Prostate gland (tissue), 2 donors: Measurements from ENCODE around the gene YTHDF1. TPM values are rescaled to one million over a fixed set of nuclear protein-coding genes. Genes with fewer than 3 reads are reported as not detected.
"Not testable (repeated sequence)": the region's sequence is repeated elsewhere in the genome, so short reads cannot be mapped to it uniquely, and the experiment has no call there.

Experiments
- DNase-seq: peaks from one replicate; pipeline ENCODE4 v3.0.0-alpha.2; 2019; ENCODE audit warnings: low spot score
- H3K27ac ChIP-seq, 2 donors: fragments of 200-600 bp; sonication (generic); 2 replicates each; pipeline ENCODE4 v1.5.1; 2017 to 2019
- H3K27me3 ChIP-seq: fragments of 200-600 bp; sonication (generic); replicated peaks from 2 replicates; pipeline ENCODE4 v1.5.1; 2019; ENCODE audit not compliant: insufficient read depth
- H3K36me3 ChIP-seq, 2 donors: fragments of 200-600 bp; sonication (generic); 1 replicate in 1 of 2; 2 replicates in 1 of 2; pipeline versions ENCODE4 v1.5.1 to v1.8.1; 2017 to 2019
- H3K4me1 ChIP-seq: fragments of 200-600 bp; sonication (generic); replicated peaks from 2 replicates; pipeline ENCODE4 v1.5.1; 2019
- H3K4me3 ChIP-seq, 2 donors: fragments of 200-600 bp; sonication (generic); 2 replicates each; pipeline ENCODE4 v1.5.1; 2017 to 2019
- H3K9me3 ChIP-seq: fragments of 200-600 bp; sonication (generic); 2 replicates; pipeline ENCODE4 v1.5.1; 2017
- POLR2A ChIP-seq: fragments of 450-650 bp; IDR thresholded peaks from one replicate; pipeline ENCODE4 v1.6.1; 2016; ENCODE audit warnings: antibody characterized with exemption, mild to moderate bottlenecking
- POLR2AphosphoS5 ChIP-seq: sonication (generic); formaldehyde crosslinking; IDR thresholded peaks from one replicate; pipeline ENCODE4 v1.6.1; 2017; ENCODE audit warnings: antibody characterized with exemption
- WGBS: methylation state at CpG from one replicate; pipeline ENCODE4 v1.1.5; 2018; 5-methylcytosine and 5-hydroxymethylcytosine counted together
- intact Hi-C: fragments of 100-400 bp; cut with DNase I; formaldehyde crosslinking; loops from one replicate; pipeline ENCODE4 v1.14.2; 2022
- total RNA-seq, 2 donors: library from RNA; depleted of rRNA; stranded (reverse); fragments of >200 nt; gene quantifications; one replicate each; pipeline ENCODE4 v1.1.0, GENCODE V29; 2016
- TF ChIP-seq, protein P1 (sequence below), 4 experiments: fragments of 200-600 bp in 2 of 4; fragments of 450-650 bp in 2 of 4; sonication (generic) in 2 of 4; IDR thresholded peaks; 1 replicate in 3 of 4; 2 replicates in 1 of 4; pipeline ENCODE4 v1.5.1; 2016 to 2019; ENCODE audit warnings: antibody characterized with exemption in 4 of 4, mild to moderate bottlenecking in 2 of 4, moderate library complexity in 2 of 4

Gene YTHDF1
- total RNA-seq, 2 donors from 2014 or later: 28.8 to 46.0 TPM

- intact Hi-C loops: no loop called here
- Histone ChIP-seq H3K4me1 (no peaks in the 10 kb centered on the region), H3K4me3 (no peak overlapping the region), H3K27me3 (peaks cover 31% of the 10 kb centered on the region), H3K36me3 (no peaks in the 10 kb centered on the region), H3K9me3 (no peaks in the 10 kb centered on the region), H3K27ac (no peak overlapping the region)
- WGBS: 72% methylated on average over 8 of the region's 8 CpGs
- no peak for DNase-seq
- TF ChIP-seq, protein P1, sequence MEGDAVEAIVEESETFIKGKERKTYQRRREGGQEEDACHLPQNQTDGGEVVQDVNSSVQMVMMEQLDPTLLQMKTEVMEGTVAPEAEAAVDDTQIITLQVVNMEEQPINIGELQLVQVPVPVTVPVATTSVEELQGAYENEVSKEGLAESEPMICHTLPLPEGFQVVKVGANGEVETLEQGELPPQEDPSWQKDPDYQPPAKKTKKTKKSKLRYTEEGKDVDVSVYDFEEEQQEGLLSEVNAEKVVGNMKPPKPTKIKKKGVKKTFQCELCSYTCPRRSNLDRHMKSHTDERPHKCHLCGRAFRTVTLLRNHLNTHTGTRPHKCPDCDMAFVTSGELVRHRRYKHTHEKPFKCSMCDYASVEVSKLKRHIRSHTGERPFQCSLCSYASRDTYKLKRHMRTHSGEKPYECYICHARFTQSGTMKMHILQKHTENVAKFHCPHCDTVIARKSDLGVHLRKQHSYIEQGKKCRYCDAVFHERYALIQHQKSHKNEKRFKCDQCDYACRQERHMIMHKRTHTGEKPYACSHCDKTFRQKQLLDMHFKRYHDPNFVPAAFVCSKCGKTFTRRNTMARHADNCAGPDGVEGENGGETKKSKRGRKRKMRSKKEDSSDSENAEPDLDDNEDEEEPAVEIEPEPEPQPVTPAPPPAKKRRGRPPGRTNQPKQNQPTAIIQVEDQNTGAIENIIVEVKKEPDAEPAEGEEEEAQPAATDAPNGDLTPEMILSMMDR (IDR thresholded peaks at IDR 0.05): no peak
- TF ChIP-seq POLR2A (no peak), POLR2AphosphoS5 (no peak)
Measured at GRCh38 chr20:63252284-63252711, 36.4 kb upstream of the YTHDF1 start.

GRCh38 chr20:63251350-63251749 is 35.4 kb upstream of the YTHDF1 start:
- H3K36me3 ChIP-seq, intact Hi-C loops, H3K9me3 ChIP-seq, H3K4me1 ChIP-seq, DNase-seq, H3K4me3 ChIP-seq, H3K27ac ChIP-seq: not testable (repeated sequence)
- WGBS: 63% methylated on average over 14 of the region's 14 CpGs
- H3K27me3 ChIP-seq: peaks cover 32% of the 10 kb centered on the region

- DNase-seq: no peak
- Histone ChIP-seq H3K27me3 (peaks cover 28% of the 10 kb centered on the region), H3K4me1 (no peaks in the 10 kb centered on the region)
Measured at GRCh38 chr20:63249891-63250290, 34.0 kb upstream of the YTHDF1 start.

GRCh38 chr20:63248835-63249591 is 33.1 kb upstream of the YTHDF1 start:
- no peak for DNase-seq
- Histone ChIP-seq H3K4me1 (no peaks in the 10 kb centered on the region), H3K36me3 (no peaks in the 10 kb centered on the region), H3K27me3 (peaks cover 21% of the 10 kb centered on the region), H3K9me3 (no peaks in the 10 kb centered on the region), H3K27ac (no peak overlapping the region), H3K4me3 (no peak overlapping the region)
- 64% methylated on average over 25 of the region's 25 CpGs for WGBS
- TF ChIP-seq POLR2A (no peak), POLR2AphosphoS5 (no peak)
- TF ChIP-seq, protein P1 (IDR thresholded peaks at IDR 0.05): no peak
- intact Hi-C loops: no loop called here

More at GRCh38 chr20:63249891-63250290, 34.0 kb upstream of the YTHDF1 start:
- Histone ChIP-seq H3K27ac (no peak overlapping the region), H3K9me3 (no peaks in the 10 kb centered on the region), H3K4me3 (no peak overlapping the region), H3K36me3 (no peaks in the 10 kb centered on the region)
- intact Hi-C loops: no loop called here
- TF ChIP-seq POLR2A (no peak), POLR2AphosphoS5 (no peak)
- TF ChIP-seq, protein P1 (IDR thresholded peaks at IDR 0.05): no peak
- 90% methylated on average over 15 of the region's 15 CpGs for WGBS

- no peak for DNase-seq
- intact Hi-C loops: no loop called here
- H3K9me3 ChIP-seq: no peaks in the 10 kb centered on the region
- H3K27me3 ChIP-seq: peaks cover 15% of the 10 kb centered on the region
- no peaks in the 10 kb centered on the region for H3K4me1 ChIP-seq
- no peak overlapping the region for H3K4me3 ChIP-seq
- TF ChIP-seq, protein P1 (IDR thresholded peaks at IDR 0.05): no peak
- TF ChIP-seq POLR2AphosphoS5 (no peak), POLR2A (no peak)
- H3K27ac ChIP-seq: no peak overlapping the region
- 71% methylated on average over 18 of the region's 24 CpGs for WGBS
- H3K36me3 ChIP-seq: no peaks in the 10 kb centered on the region
Measured at GRCh38 chr20:63247671-63248228, 31.8 kb upstream of the YTHDF1 start.
